GM23338 (cell line): Measurements from ENCODE around the gene YPEL3. TPM values are rescaled to one million over a fixed set of nuclear protein-coding genes. Genes with fewer than 3 reads are reported as not detected.

Experiments
- ATAC-seq: fragments of 200-7000 bp; cut with Tn5 transposase; 3 replicates; pipeline ENCODE4 v1.9.1; 2020
- DNase-seq: peaks from one replicate; pipeline ENCODE4 v3.0.0-alpha.2; 2015; ENCODE audit warnings: low spot score
- H2AFZ ChIP-seq: fragments of 200-600 bp; sonication (generic); 2 replicates; pipeline ENCODE4 v1.8.0; 2016; ENCODE audit warnings: antibody characterized with exemption, mild to moderate bottlenecking, moderate library complexity
- H3F3A ChIP-seq: fragments of 200-600 bp; sonication (generic); replicated peaks from 2 replicates; pipeline ENCODE4 v1.8.0; 2017; ENCODE audit warnings: antibody characterized with exemption, mixed run types, low read depth
- H3K27ac ChIP-seq: fragments of 200-600 bp; sonication (generic); 2 replicates; pipeline ENCODE4 v1.6.1; 2016; ENCODE audit warnings: low read depth
- H3K27me3 ChIP-seq: fragments of 200-600 bp; sonication (generic); 2 replicates; pipeline ENCODE4 v1.8.0; 2016; ENCODE audit warnings: mild to moderate bottlenecking, mixed run types, moderate library complexity; ENCODE audit not compliant: insufficient read depth
- H3K36me3 ChIP-seq: fragments of 200-600 bp; sonication (generic); 2 replicates; pipeline ENCODE4 v1.8.0; 2016; ENCODE audit warnings: mild to moderate bottlenecking; ENCODE audit not compliant: insufficient read depth
- H3K4me1 ChIP-seq: fragments of 200-600 bp; sonication (generic); 2 replicates; pipeline ENCODE4 v1.8.0; 2016; ENCODE audit warnings: mild to moderate bottlenecking, moderate library complexity; ENCODE audit not compliant: insufficient read depth
- H3K4me2 ChIP-seq: fragments of 200-600 bp; sonication (generic); 2 replicates; pipeline ENCODE4 v1.7.1; 2017; ENCODE audit warnings: mixed run types
- H3K4me3 ChIP-seq: fragments of 200-600 bp; sonication (generic); 2 replicates; pipeline ENCODE4 v1.6.1; 2016; ENCODE audit warnings: mixed run types
- H3K79me2 ChIP-seq: fragments of 200-600 bp; sonication (generic); replicated peaks from 2 replicates; pipeline ENCODE4 v1.8.0; 2017; ENCODE audit warnings: mild to moderate bottlenecking; ENCODE audit not compliant: insufficient read depth
- H3K9me2 ChIP-seq: fragments of 200-600 bp; sonication (generic); 2 replicates; pipeline ENCODE4 v1.8.0; 2017; ENCODE audit not compliant: insufficient read depth
- H4K20me1 ChIP-seq: fragments of 200-600 bp; sonication (generic); replicated peaks from 2 replicates; pipeline ENCODE4 v1.8.0; 2017; ENCODE audit warnings: mild to moderate bottlenecking; ENCODE audit not compliant: insufficient read depth
- H3K27ac Mint-ChIP-seq: 2 replicates; pipeline ENCODE4 v1.8.0; 2020; ENCODE audit warnings: inconsistent platforms, mild to moderate bottlenecking, moderate library complexity, mixed read lengths
- H3K27me3 Mint-ChIP-seq: 3 replicates; pipeline ENCODE4 v1.8.0; 2022; ENCODE audit warnings: low read depth, mild to moderate bottlenecking, moderate library complexity, mixed read lengths, inconsistent platforms; ENCODE audit not compliant: insufficient read depth, poor library complexity
- H3K36me3 Mint-ChIP-seq: 3 replicates; pipeline ENCODE4 v1.8.0; 2021; ENCODE audit warnings: low read depth, mild to moderate bottlenecking, inconsistent platforms, moderate library complexity, mixed read lengths
- H3K4me1 Mint-ChIP-seq: 3 replicates; pipeline ENCODE4 v1.8.0; 2020; ENCODE audit warnings: mild to moderate bottlenecking, inconsistent platforms, mixed read lengths
- H3K4me3 Mint-ChIP-seq: 3 replicates; pipeline ENCODE4 v1.8.0; 2021; ENCODE audit warnings: moderate library complexity, mild to moderate bottlenecking, inconsistent platforms, mixed read lengths
- H3K9me3 Mint-ChIP-seq: 3 replicates; pipeline ENCODE4 v1.8.0; 2020; ENCODE audit warnings: moderate library complexity, mild to moderate bottlenecking, inconsistent platforms, mixed read lengths
- CREB1 ChIP-seq: fragments of 250-450 bp; sonication (Bioruptor Pico); IDR thresholded peaks from 2 replicates; pipeline ENCODE4 v1.5.0; 2020; ENCODE audit warnings: low read depth, mild to moderate bottlenecking, moderate library complexity
- CTCF ChIP-seq, 2 experiments: fragments of 200-600 bp in 1 of 2; sonication (generic) in 1 of 2; conservative IDR thresholded peaks; 2 replicates each; pipeline versions ENCODE4 v1.5.1 to v1.6.1; 2016 to 2017; ENCODE audit warnings: antibody characterized with exemption in 2 of 2, low read depth in 2 of 2, mild to moderate bottlenecking in 2 of 2, moderate library complexity in 1 of 2
- ETS1 ChIP-seq: IDR thresholded peaks from 2 replicates; pipeline ENCODE4 v1.6.1; 2016; ENCODE audit warnings: antibody characterized with exemption
- EZH2 ChIP-seq: fragments of 200-600 bp; sonication (generic); IDR thresholded peaks from one replicate; pipeline ENCODE4 v1.8.0; 2017; ENCODE audit warnings: antibody characterized with exemption, mild to moderate bottlenecking, low read depth; ENCODE audit not compliant: unreplicated experiment
- EZH2phosphoT487 ChIP-seq: fragments of 200-600 bp; sonication (generic); IDR thresholded peaks from one replicate; pipeline ENCODE4 v1.8.1; 2018; ENCODE audit warnings: antibody characterized with exemption; ENCODE audit not compliant: unreplicated experiment
- JUNB ChIP-seq: IDR thresholded peaks from one replicate; pipeline ENCODE4 v1.6.1; 2016; ENCODE audit warnings: antibody characterized with exemption; ENCODE audit not compliant: unreplicated experiment
- NANOG ChIP-seq: IDR thresholded peaks from 2 replicates; pipeline ENCODE4 v1.6.1; 2016; ENCODE audit warnings: antibody characterized with exemption, borderline replicate concordance
- POLR2AphosphoS5 ChIP-seq: IDR thresholded peaks from 2 replicates; pipeline ENCODE4 v1.6.1; 2016; ENCODE audit warnings: antibody characterized with exemption, low read depth
- REST ChIP-seq: IDR thresholded peaks from one replicate; pipeline ENCODE4 v1.6.1; 2018; ENCODE audit warnings: antibody characterized with exemption; ENCODE audit not compliant: unreplicated experiment
- STAT1 ChIP-seq: IDR thresholded peaks from one replicate; pipeline ENCODE4 v1.6.1; 2016; ENCODE audit warnings: antibody characterized with exemption; ENCODE audit not compliant: unreplicated experiment
- ZNF114 ChIP-seq: fragments of 250-450 bp; sonication (Bioruptor Pico); IDR thresholded peaks from 2 replicates; pipeline ENCODE4 v1.5.0; 2020; ENCODE audit warnings: mild to moderate bottlenecking, moderate library complexity
- ZNF331 ChIP-seq: fragments of 250-450 bp; sonication (Bioruptor Pico); IDR thresholded peaks from 2 replicates; pipeline ENCODE4 v1.5.0; 2020; ENCODE audit warnings: low read depth, mild to moderate bottlenecking, moderate library complexity
- ZNF462 ChIP-seq: fragments of 250-450 bp; sonication (Bioruptor Pico); IDR thresholded peaks from 2 replicates; pipeline ENCODE4 v1.5.0; 2020; ENCODE audit warnings: mild to moderate bottlenecking, moderate library complexity
- polyA plus RNA-seq: library from polyadenylated mRNA; unstranded; fragments of >200 nt; fragmentation: Nextera tagmentation; extraction: Ambion mirVana; gene quantifications from 2 replicates; pipeline ENCODE4 v1.2.1, GENCODE V29; 2016
- total RNA-seq: library from RNA; depleted of rRNA; stranded (reverse); fragments of >200 nt; shearing (Covaris generic); gene quantifications from 2 replicates; pipeline ENCODE4 v1.2.3, GENCODE V29; 2014

Gene YPEL3
- total and polyA plus RNA-seq, 2 experiments from 2014 or later, result 27.8 to 86.1 TPM

GRCh38 chr16:30132591-30132990 is 36.6 kb upstream of the YPEL3 start:
- Histone ChIP-seq H3K4me1 (no peaks in the 10 kb centered on the region), H4K20me1 (no peaks in the 10 kb centered on the region), H3K4me3 (no peak overlapping the region), H3F3A (no peaks in the 10 kb centered on the region), H2AFZ (no peak overlapping the region), H3K79me2 (no peaks in the 10 kb centered on the region), H3K9me2 (no peaks in the 10 kb centered on the region), H3K27me3 (no peaks in the 10 kb centered on the region), H3K36me3 (no peaks in the 10 kb centered on the region), H3K27ac (no peak overlapping the region), H3K4me2 (no peak overlapping the region)
- Mint-ChIP-seq H3K36me3 (no peaks in the 10 kb centered on the region), H3K4me3 (no peak overlapping the region), H3K4me1 (no peaks in the 10 kb centered on the region), H3K27ac (no peak overlapping the region), H3K27me3 (peaks cover 8% of the 10 kb centered on the region), H3K9me3 (no peaks in the 10 kb centered on the region)
- TF ChIP-seq CTCF (conservative IDR thresholded peaks at IDR 0.05; ENCODE audit: low read depth in 2 of 2), result no peak
- TF ChIP-seq ZNF114 (CRISPR knock-in tag), result no peak
- TF ChIP-seq REST, result no peak
- no peak for TF ChIP-seq CREB1 (CRISPR knock-in tag)
- TF ChIP-seq POLR2AphosphoS5, result no peak
- no peak for TF ChIP-seq JUNB
- no peak for TF ChIP-seq ETS1
- no peak for TF ChIP-seq EZH2phosphoT487
- TF ChIP-seq ZNF331, result no peak
- no peak for TF ChIP-seq EZH2
- no peak for TF ChIP-seq STAT1
- no peak for TF ChIP-seq NANOG
- TF ChIP-seq ZNF462 (CRISPR knock-in tag), result no peak
- no peak for ATAC-seq
- DNase-seq, result no peak
